Stimulated activated CD4-positive, alpha-beta T cell treated with anti-CD3 and anti-CD28 coated beads, Interleukin-1b, Interleukin-23, amount 100 ng/mL, for 1 hour (primary cell): ENCODE measurements around the gene CS.
"Not testable (repeated sequence)": the region's sequence is repeated elsewhere in the genome, so short reads cannot be mapped to it uniquely, and the experiment has no call there.

Source experiments
- DNase-seq, 2 donors: peaks; one replicate each; pipeline ENCODE4 v3.0.0-alpha.2; 2020; ENCODE audit warnings: low read depth in 2 of 2

CS gene

DNA sequence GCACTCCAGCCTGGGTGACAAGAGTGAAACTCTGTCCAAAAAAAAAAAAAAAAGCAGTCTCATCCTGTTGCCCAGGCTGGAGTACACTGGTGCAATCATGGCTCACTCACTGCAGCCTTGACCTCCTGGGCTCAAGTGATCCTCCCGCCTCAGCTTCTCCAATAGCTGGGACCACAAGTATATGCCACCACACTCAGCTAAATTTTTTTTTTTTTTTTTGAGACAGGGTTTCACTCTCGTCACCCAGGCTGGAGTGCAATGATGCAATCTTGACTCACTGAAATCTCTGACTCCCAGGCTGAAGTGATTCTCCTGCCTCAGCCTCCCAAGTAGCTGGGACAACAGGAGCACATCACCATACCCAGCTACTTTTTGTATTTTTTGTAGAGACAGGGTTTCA lies 20.9 kb upstream of the CS start:
- no peak for DNase-seq

- DNase-seq, result no peak
Observed at GRCh38 chr12:56317675-56318074, 17.5 kb upstream of the CS start.

DNA sequence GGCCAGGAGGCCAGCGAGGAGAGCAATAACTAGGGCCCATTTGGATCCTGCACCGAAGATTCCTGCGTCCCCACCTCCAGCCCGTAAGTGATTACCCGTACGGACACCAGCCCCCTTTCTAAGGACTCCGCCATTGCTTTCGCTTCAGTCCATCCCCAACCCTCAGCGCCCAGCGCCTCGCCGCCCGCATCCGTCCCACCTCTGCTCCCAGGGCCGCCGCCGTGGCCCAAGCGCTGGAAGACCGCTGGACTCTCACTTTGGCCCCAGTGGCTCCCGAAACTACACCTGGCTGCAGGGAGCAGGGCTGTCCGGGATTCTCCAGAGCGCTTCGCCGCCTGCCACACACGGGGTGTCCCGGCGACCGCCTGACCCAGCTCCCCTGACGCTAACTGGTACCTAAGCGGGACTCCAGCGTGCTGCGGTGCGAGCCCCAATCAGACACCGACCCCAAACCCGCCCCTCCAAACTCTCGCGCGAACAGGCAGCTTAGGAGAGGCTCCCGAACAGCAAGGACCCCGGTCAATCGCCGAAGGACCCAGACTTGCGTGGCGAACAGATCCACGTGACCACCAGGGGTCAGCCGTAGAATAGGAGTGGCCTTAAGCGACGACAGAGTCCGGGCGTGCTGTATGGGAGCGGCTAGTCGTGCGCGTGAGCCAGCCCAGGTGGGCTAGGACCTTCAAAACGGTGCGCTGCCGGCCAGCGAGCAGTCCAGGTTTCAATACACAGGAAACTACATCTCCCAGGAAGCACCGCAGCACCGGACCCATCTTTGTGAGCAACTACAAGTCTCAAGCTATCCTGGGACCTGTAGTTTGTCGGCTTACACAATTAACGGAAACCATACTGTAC lies 15.7 kb upstream of the CS start, which contains the start of gene CNPY2:
Gene CNPY2, minus strand, starts transcription at position 367 of the 852 bp plus-strand sequence. CDS start 771 bp downstream, outside the sequence.
- DNase-seq, result peak; percentile 76

DNA sequence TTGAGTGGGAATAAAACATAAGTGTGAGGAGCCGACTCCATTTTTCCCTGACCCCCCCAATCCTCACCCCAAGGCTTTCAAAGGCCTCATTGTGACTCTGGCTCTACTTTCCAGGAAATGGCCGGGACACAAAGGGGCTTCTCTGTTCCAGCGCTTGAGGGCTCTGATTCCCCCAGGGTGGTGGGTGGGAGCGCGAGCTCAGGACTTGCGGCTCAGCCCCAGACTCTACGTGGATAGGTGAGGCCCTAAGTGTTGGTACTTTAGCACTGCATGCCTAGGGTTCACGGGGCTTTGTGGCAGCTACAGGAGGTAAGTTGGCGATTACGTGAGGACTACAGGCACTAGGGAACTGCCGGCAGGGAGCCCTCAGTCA lies 15.1 kb upstream of the CS start:
- DNase-seq, result no peak

DNA sequence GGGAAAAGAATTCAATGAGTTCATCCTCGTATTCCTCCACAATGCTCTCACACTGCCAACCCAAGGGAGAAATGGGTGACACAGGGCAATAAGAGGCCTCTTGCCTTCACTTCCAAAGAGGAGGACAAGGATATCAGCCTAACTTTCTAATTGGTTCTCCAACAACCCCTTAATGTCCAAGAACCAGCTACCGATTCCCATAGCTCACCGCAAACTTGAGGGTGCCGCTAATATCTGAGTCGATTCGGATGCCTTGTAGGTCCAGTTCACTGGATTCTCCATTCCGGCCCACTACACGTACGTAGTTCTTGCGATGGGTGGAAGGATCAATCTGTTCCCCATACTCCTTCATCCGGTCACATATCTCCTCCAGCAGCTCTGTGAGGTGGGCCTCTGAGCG lies 10.9 kb upstream of the CS start:
- DNase-seq, result no peak

- no peak for DNase-seq
Observed at GRCh38 chr12:56308714-56309113, 8.6 kb upstream of the CS start.

- no peak for DNase-seq
Observed at GRCh38 chr12:56307221-56307965, 7.3 kb upstream of the CS start.

DNA sequence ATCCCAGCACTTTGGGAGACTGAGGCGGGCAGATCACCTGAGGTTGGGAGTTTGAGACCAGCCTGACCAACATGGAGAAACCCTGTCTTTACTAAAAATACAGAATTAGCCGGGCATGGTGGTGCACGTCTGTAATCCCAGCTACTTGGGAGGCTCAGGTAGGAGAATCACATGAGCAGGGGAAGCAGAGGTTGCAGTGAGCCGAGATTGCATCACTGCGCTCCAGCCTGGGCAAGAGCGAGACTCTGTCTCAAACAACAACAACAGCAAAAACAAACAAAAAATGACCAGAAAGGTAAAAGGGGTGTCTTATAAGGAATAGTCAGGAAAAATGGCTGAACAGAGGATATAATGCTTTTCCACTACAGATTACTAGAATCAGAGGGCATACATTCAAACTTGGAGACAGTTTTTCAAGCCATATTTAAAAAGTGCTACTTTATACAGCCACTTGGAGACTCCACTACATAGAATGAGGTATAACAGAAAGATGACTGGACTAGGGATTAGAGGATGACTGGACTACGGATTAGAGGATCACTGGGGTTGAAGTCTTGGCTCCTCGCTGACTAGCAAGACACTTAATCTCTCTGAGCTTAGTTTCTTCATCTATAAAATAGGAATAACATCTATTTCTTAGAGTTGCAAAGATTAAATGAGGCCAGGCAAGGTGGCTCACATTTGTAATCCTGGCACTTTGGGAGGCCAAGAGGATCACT lies 4.9 kb upstream of the CS start:
- DNase-seq, result no peak

GRCh38 chr12:56304276-56304675 lies 4.1 kb upstream of the CS start:
- DNase-seq, result no peak

DNA sequence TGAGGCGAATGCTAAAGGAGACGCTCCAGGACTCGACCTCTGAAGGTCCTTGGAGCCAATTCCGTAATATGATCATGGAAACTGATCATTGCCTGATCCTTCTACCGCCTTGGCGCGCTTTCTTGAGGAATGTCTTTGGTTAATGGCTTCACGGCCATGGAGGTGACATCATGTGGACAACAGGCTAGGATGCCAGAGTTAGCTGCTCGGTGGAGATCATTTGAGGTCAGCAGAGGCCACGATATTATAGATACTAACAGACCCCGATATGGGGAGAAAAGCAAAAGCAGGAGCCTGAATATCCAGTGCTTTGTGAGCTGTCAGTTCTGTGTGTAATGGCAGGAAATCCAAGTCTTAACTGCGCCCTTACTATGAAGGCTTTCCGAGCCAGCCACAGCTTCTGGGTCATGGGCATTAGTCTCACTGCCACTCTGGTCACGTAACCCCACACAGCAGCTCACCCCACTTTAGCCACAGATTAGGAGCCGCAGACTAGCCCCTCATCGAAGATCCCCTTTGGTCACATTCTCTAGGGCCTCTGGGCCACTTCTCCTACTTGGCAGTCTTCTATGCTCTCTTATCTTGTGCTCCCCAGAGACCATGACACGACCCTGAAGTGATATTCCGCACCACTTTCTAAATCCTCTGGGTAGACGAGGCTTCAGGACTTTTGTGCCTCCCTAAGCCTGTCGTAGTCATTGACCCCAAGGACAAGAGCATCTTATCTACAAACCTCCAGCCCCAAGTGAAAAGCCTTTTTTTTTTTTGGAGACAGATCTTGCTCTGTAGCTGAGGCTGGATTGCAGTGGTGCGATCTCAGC lies 724 bp upstream of the CS start:
- DNase-seq, result no peak

GRCh38 chr12:56299308-56299852 lies 750 bp downstream of the CS start:
- DNase-seq, result no peak

DNA sequence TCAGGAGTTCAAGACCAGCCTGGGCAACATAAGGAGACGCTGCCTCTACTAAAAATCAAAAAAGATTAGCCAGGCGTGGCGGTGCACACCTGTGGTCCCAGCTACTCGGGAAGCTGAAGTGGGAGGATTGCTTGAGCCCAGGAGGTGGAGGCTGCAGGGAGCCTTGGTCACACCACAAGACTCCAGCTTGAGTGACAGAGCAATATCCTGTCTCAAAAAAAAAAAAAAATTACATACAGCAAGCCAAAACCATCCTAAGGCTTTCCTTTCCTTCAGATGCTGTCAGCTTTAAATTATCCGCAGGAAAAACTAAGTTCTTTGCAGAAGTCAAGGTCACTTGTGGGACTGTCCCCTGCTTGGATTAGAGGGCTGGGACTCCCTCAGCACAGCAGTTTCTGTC lies 1.3 kb downstream of the CS start:
- no peak for DNase-seq

DNA sequence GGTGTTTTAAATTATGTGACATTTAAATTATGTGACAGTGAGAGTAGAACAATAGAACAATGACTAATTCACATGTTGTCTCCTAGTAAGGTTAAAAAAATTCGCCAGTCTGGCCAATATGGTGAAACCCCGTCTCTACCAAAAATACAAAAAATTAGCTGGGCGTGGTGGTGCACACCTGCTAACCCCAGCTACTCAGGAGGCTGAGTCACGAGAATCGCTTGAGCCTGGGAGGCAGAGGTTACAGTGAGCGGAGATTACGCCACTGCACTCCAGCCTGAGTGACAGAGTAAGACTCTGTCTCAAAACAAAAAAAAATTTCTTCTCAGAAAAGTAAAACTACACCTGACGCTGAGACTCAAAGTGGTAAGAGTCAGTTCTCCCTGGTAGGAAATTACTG lies 2.7 kb downstream of the CS start:
- DNase-seq, result no peak

DNA sequence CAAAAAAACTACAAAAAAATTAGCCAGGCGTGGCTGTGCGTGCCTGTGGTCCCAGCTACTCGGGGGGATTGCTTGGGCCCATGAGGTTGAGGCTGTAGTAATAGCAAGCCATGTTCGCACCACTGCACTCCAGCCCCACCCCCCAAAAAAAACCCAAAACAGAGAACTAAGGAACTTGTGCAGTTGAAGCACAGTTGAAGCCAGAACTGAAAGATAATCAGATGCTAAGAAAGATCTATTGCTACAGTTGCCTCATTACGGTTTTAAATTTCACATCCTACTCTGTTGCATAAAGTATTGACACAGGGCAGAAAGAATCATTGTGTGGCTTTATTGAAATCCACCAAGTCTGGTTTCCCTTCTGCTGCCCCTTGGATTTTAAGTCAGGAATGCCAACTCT lies 3.8 kb downstream of the CS start:
- DNase-seq, result no peak

GRCh38 chr12:56293795-56294194 lies 6.3 kb downstream of the CS start:
- DNase-seq, result no peak

- no peak for DNase-seq
Observed at GRCh38 chr12:56288705-56289387, 11.3 kb downstream of the CS start.

GRCh38 chr12:56286044-56286830 lies 13.9 kb downstream of the CS start:
- no peak for DNase-seq

GRCh38 chr12:56284263-56284662 lies 15.9 kb downstream of the CS start:
- not testable (repeated sequence) for DNase-seq

DNA sequence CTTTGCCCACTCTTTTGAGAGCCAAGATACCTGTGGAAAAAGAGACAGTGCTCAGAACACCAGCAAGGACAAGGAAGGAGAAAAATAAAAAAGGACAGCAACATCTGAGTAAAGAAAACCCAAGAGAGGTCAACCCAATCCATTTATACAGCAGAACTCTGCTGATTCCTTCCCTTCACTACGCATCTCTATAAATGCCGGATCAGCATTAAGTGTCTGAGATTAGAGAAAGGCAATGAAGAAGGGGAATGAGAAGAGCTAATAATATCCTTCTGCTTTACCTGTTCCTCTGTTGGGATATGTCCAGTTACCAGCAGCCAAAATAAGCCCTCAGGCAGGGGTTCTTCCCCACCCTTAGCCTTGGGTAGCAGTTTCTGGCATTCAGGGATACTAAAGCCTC lies 17.6 kb downstream of the CS start:
- DNase-seq, result no peak

DNA sequence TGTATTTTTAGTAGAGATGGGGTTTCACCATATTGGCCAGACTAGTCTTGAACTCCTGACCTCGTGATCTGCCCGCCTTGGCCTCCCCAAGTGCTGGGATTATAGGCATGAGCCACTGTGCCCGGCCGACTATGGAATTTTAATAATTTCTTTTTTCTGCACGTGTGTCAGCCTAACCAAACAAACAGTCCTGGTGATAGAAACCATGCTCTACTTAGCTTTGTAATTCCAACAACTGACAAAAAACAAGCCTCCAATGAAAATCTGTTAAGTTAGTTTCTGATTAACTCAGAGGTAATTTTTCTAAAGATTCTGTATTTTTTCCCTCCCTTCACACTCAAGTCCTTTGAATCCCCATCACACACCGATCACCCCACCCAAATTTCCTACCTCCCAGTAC lies 18.1 kb downstream of the CS start:
- DNase-seq, result no peak
